A549 treated with DMSO at 1 μM for 4 hours (cell line): ENCODE results near the gene GUCA2B. TPM values are rescaled to one million over a fixed set of nuclear protein-coding genes. Genes with fewer than 3 reads are reported as not detected.

ENCODE experiments used
- total RNA-seq: library from RNA; stranded (reverse); fragments of 200-300 nt; extraction: Qiagen RNA extraction; gene quantifications from 5 replicates; pipeline ENCODE4 v1.2.3, GENCODE V29; 2022; ENCODE audit warnings: low read depth

Gene GUCA2B
- 0.21 to 0.45 TPM in 2 of 5 replicates, not detected in the others for total RNA-seq

DNA sequence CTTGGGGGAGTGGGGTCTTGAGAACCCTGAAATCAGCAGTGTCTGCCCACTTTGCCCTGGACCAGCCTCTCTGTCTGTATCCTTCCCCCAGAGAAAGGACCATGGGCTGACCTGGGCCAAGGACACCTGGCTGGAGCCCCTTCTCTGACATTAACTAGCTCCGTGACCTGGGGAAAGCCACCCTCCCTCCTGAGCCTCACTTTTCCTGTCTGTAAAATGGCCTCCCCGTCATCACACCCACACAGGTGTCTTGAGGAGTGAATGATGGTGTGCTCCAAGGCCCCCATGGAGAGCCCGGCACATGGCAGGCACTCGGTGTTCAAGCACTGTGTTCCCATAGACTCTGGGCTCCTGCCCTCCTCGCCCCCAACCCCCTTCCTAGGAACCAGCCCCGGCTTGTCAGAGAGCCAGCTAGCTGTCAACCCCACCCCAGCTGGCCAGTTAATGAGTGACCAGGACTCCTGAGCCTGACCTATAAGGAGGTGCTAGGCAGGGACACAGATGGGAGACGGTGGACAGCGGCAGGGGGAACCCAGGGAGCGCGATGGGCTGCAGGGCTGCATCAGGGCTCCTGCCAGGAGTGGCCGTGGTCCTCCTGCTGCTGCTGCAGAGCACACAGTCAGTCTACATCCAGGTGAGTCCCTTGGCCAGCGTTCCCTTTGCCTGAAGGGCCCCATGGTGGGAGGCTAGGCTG, at the start of gene GUCA2B:
TSS of gene GUCA2B (plus strand) at position 504 of the 694 bp plus-strand sequence. CDS start at position 545, 41 bp downstream.

DNA sequence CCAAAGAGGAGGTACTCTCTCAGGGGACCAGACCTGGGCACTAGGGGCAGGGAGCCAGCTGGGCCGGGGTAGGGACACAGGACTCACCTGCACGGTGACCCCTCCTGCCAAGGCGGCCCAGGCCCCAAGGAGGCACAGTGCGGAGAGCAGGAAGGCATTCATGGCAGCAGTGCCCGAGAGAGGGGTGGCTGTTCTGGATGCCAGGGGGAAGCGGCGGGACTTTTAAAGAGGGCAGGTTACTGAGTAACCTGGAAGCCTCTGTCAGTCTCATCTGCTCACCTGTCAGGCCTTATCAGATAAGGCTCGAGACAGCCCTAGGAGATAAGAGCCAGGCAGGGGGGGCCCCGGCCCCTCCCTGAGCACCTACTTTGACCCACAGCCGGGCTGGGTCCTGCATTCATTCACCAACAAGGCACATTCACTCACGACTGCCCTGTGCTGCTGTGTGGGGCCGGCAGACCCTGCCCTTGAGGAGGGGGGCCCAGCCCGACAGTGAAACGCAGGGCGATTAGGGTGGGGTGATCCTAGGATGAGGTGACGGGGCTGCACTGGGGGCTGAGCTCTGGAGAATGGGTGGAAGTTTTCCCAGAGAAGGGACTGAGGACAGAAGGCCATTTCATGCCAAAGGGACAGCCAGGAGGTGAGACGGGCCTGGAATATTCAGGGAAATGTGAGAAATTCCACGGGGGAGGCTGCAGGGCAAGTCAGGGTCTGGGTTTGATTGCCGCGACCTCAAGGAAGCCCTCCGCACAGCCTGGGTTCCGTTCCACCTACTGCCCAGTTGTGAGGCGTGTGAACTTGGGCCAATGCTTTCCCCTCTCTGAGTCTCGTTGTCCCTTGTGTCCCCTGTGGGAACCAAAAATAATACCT, 11.6 kb downstream of the GUCA2B start, which contains the start of gene GUCA2A:
TSS of gene GUCA2A (minus strand) at position 195 of the 870 bp plus-strand sequence. CDS start at position 162, 33 bp downstream.

Other genes with a start within 250 kb of the GUCA2B start
- 2.6 to 3.4 TPM (median 2.9 TPM) in 5 replicates for gene HIVEP3, start 234.5 kb upstream of the GUCA2B start, total RNA-seq
- not detected in 5 replicates for gene GUCA2A, start 11.3 kb downstream of the GUCA2B start, total RNA-seq
- 18.7 to 22.6 TPM (median 20.6 TPM) in 5 replicates for gene FOXJ3, start 181.8 kb downstream of the GUCA2B start, total RNA-seq
- 0.44 to 0.97 TPM (median 0.85 TPM) in 5 replicates for gene RIMKLA, start 227.4 kb downstream of the GUCA2B start, total RNA-seq